SK-N-SH (cell line): Measurements from ENCODE around the gene CAVIN1.

ENCODE experiments used
- CTCF ChIP-seq: fragments of 200-600 bp; sonication (generic); IDR thresholded peaks from 2 replicates; pipeline ENCODE4 v1.6.1; 2017; ENCODE audit warnings: antibody characterized with exemption, mild to moderate bottlenecking, moderate library complexity
- ELF1 ChIP-seq: IDR thresholded peaks from 2 replicates; pipeline ENCODE4 v1.4.0; 2012
- FOXM1 ChIP-seq: IDR thresholded peaks from 2 replicates; pipeline ENCODE4 v1.4.0; 2012; ENCODE audit warnings: low read depth, mild to moderate bottlenecking
- MAX ChIP-seq: IDR thresholded peaks from 2 replicates; pipeline ENCODE4 v1.4.0; 2012; ENCODE audit warnings: low read depth
- NFIC ChIP-seq: IDR thresholded peaks from 2 replicates; pipeline ENCODE4 v1.4.0; 2012; ENCODE audit warnings: borderline replicate concordance
- YY1 ChIP-seq: IDR thresholded peaks from 2 replicates; pipeline ENCODE4 v1.4.0; 2012; ENCODE audit warnings: low read depth, mild to moderate bottlenecking

GRCh38 chr17:42380935-42381334 is 42.1 kb downstream of the CAVIN1 start:
- TF ChIP-seq CTCF: no peak
- no peak for TF ChIP-seq MAX
- TF ChIP-seq FOXM1: no peak
- no peak for TF ChIP-seq NFIC
- TF ChIP-seq ELF1: no peak
- TF ChIP-seq YY1: no peak
